Activated B cell treated with CpG ODN at 0.5 μM for 24 hours (primary cell): ENCODE results near the gene UBAC2. TPM values are rescaled to one million over a fixed set of nuclear protein-coding genes. Genes with fewer than 3 reads are reported as not detected.

Source experiments
- ATAC-seq: fragments of 200-7000 bp; cut with Tn5 transposase; one replicate; pipeline ENCODE4 v1.10.0; 2021; ENCODE audit warnings: low read depth, mild to moderate bottlenecking, moderate library complexity
- CTCF ChIA-PET: fragments of 350-600 bp; sonication (Branson Sonifier 250); formaldehyde crosslinking; loops from one replicate; lab custom pipeline; 2021; ENCODE audit warnings: antibody characterized with exemption; lab: Charles Lee
- POLR2A ChIA-PET: fragments of 350-600 bp; sonication (Branson Sonifier 250); formaldehyde crosslinking; loops from one replicate; lab custom pipeline; 2021; ENCODE audit warnings: antibody characterized with exemption; lab: Charles Lee
- DNase-seq: peaks from one replicate; pipeline ENCODE4 v3.0.0; 2022
- H3K27ac Mint-ChIP-seq: one replicate; pipeline ENCODE4 v1.8.0; 2020; ENCODE audit warnings: mixed read lengths
- H3K27me3 Mint-ChIP-seq: one replicate; pipeline ENCODE4 v1.8.0; 2021; ENCODE audit warnings: mixed read lengths
- H3K36me3 Mint-ChIP-seq: one replicate; pipeline ENCODE4 v1.8.0; 2021; ENCODE audit warnings: low read depth, mixed read lengths
- H3K4me1 Mint-ChIP-seq: one replicate; pipeline ENCODE4 v1.8.0; 2021; ENCODE audit warnings: mixed read lengths
- H3K4me3 Mint-ChIP-seq: one replicate; pipeline ENCODE4 v1.8.0; 2020; ENCODE audit warnings: mild to moderate bottlenecking, mixed read lengths
- H3K9me3 Mint-ChIP-seq: one replicate; pipeline ENCODE4 v1.8.0; 2020; ENCODE audit warnings: mixed read lengths
- CTCF ChIP-seq: fragments of 200-600 bp; IDR thresholded peaks from one replicate; pipeline ENCODE4 v1.8.0; 2022; ENCODE audit warnings: antibody characterized with exemption, mild to moderate bottlenecking
- intact Hi-C: fragments of 100-400 bp; cut with micrococcal nuclease; formaldehyde crosslinking; loops from one replicate; pipeline ENCODE4 v1.15.1; 2024
- total RNA-seq: library from RNA; stranded (reverse); gene quantifications from 2 replicates; pipeline ENCODE4 v1.2.3, GENCODE V29; 2022

UBAC2 gene
- total RNA-seq, 1 donor from 2014 or later: 51.0 TPM

- Mint-ChIP-seq H3K27me3 (no peaks in the 10 kb centered on the region), H3K4me3 (no peak overlapping the region), H3K9me3 (no peaks in the 10 kb centered on the region), H3K27ac (no peak overlapping the region), H3K36me3 (no peaks in the 10 kb centered on the region), H3K4me1 (no peaks in the 10 kb centered on the region)
- TF ChIP-seq CTCF: no peak
- CTCF ChIA-PET: interaction anchor here (1.2 kb wide), 1 partner anchor 125 kb away, joined by 3 read pairs; no protein-coding TSS in a partner anchor
- ATAC-seq (no peak), DNase-seq (no peak)
- intact Hi-C loops: no loop called here
- POLR2A ChIA-PET: interaction anchor here (0.6 kb wide), 1 partner anchor 84 kb away, joined by 4 read pairs; no protein-coding TSS in a partner anchor
These were observed 193.4 kb downstream of the UBAC2 start for GRCh38 chr13:99393791-99394735.

GRCh38 chr13:99395436-99395835 lies 194.8 kb downstream of the UBAC2 start:
- ATAC-seq (no peak), DNase-seq (no peak)
- H3K36me3 Mint-ChIP-seq: no peaks in the 10 kb centered on the region
- H3K4me1 Mint-ChIP-seq: no peaks in the 10 kb centered on the region
- no peak for TF ChIP-seq CTCF
- POLR2A ChIA-PET: interaction anchor here (0.6 kb wide), 1 partner anchor 207 kb away, joined by 4 read pairs; no protein-coding TSS in a partner anchor
- no peaks in the 10 kb centered on the region for H3K9me3 Mint-ChIP-seq
- H3K4me3 Mint-ChIP-seq: no peak overlapping the region
- intact Hi-C loops: no loop called here
- no peak overlapping the region for H3K27ac Mint-ChIP-seq
- no peaks in the 10 kb centered on the region for H3K27me3 Mint-ChIP-seq
- CTCF ChIA-PET: interaction anchor here (1.2 kb wide), 1 partner anchor 126 kb away, joined by 3 read pairs; no protein-coding TSS in a partner anchor

GRCh38 chr13:99396446-99396845 lies 195.8 kb downstream of the UBAC2 start:
- no peak for TF ChIP-seq CTCF
- POLR2A ChIA-PET: no interaction called here
- Mint-ChIP-seq H3K9me3 (no peaks in the 10 kb centered on the region), H3K4me3 (no peak overlapping the region), H3K36me3 (no peaks in the 10 kb centered on the region), H3K4me1 (no peaks in the 10 kb centered on the region), H3K27ac (no peak overlapping the region), H3K27me3 (no peaks in the 10 kb centered on the region)
- DNase-seq (no peak), ATAC-seq (no peak)
- intact Hi-C loops: no loop called here
- CTCF ChIA-PET: interaction anchor here (0.9 to 1.0 kb wide), 2 partner anchors 21 to 127 kb away, joined by 3 to 5 read pairs; no protein-coding TSS in a partner anchor

GRCh38 chr13:99398071-99398470 lies 197.4 kb downstream of the UBAC2 start:
- intact Hi-C loops: no loop called here
- no peak for DNase-seq
- TF ChIP-seq CTCF: no peak
- H3K4me1 Mint-ChIP-seq: no peaks in the 10 kb centered on the region
- POLR2A ChIA-PET: interaction anchor here (0.6 kb wide), 1 partner anchor 62 kb away, joined by 3 read pairs; no protein-coding TSS in a partner anchor
- H3K36me3 Mint-ChIP-seq: no peaks in the 10 kb centered on the region
- no peaks in the 10 kb centered on the region for H3K27me3 Mint-ChIP-seq
- no peak overlapping the region for H3K4me3 Mint-ChIP-seq
- CTCF ChIA-PET: no interaction called here
- ATAC-seq: no peak
- no peak overlapping the region for H3K27ac Mint-ChIP-seq
- H3K9me3 Mint-ChIP-seq: peaks cover 3% of the 10 kb centered on the region
